SK-N-MC (cell line): ENCODE measurements around the gene SLC39A11.

Experiments
- FOXP2 ChIP-seq: optimal IDR thresholded peaks from 2 replicates; pipeline ENCODE3; 2011; ENCODE audit warnings: mild to moderate bottlenecking, moderate library complexity; ENCODE audit not compliant: insufficient read depth; ENCODE audit errors: extremely low read length, control extremely low read depth
- POLR2AphosphoS5 ChIP-seq: IDR thresholded peaks from 2 replicates; pipeline ENCODE4 v1.6.1; 2012; ENCODE audit warnings: mild to moderate bottlenecking, low read depth, low read length, borderline replicate concordance

- TF ChIP-seq FOXP2: no peak
- no peak for TF ChIP-seq POLR2AphosphoS5
Observed at GRCh38 chr17:72778169-72779151, 314.0 kb downstream of the SLC39A11 start.
